ENCODE results near the gene GALNT13.

DNA sequence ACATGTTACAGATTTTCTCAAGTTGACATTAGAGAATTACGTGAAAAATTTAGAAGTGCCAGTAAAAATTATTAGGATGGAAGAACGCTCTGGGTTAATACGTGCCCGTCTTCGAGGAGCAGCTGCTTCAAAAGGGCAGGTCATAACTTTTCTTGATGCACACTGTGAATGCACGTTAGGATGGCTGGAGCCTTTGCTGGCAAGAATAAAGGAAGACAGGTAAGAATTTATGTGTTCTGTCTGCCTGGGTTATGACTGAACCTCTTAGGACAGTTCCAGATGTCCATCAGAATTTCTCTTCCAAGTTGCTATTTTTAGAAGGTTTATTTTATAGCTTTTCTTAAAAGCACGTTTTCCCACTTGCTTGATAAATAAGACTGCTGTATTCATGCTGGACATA is 371.0 kb downstream of the GALNT13 start:
- no peak for TF ChIP-seq EZH2 (IDR thresholded peaks at IDR 0.05; ENCODE audit: borderline replicate concordance, insufficient read depth, low read depth, low read length, poor library complexity, severe bottlenecking)
- TF ChIP-seq, protein P1, sequence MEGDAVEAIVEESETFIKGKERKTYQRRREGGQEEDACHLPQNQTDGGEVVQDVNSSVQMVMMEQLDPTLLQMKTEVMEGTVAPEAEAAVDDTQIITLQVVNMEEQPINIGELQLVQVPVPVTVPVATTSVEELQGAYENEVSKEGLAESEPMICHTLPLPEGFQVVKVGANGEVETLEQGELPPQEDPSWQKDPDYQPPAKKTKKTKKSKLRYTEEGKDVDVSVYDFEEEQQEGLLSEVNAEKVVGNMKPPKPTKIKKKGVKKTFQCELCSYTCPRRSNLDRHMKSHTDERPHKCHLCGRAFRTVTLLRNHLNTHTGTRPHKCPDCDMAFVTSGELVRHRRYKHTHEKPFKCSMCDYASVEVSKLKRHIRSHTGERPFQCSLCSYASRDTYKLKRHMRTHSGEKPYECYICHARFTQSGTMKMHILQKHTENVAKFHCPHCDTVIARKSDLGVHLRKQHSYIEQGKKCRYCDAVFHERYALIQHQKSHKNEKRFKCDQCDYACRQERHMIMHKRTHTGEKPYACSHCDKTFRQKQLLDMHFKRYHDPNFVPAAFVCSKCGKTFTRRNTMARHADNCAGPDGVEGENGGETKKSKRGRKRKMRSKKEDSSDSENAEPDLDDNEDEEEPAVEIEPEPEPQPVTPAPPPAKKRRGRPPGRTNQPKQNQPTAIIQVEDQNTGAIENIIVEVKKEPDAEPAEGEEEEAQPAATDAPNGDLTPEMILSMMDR (IDR thresholded peaks at IDR 0.05): no peak
